SK-N-SH treated with all-trans-retinoic acid at 6 μM for 48 hours (cell line): ENCODE data around the gene CNPY4.

Experiments used
- ATAC-seq: fragments of 200-7000 bp; cut with Tn5 transposase; 3 replicates; pipeline ENCODE4 v1.9.1; 2020; ENCODE audit warnings: mild to moderate bottlenecking, moderate library complexity
- ARNTL ChIP-seq: fragments of 450-650 bp; formaldehyde crosslinking; IDR thresholded peaks from 2 replicates; pipeline ENCODE4 v1.5.0; 2020; ENCODE audit warnings: low read depth, mild to moderate bottlenecking, moderate library complexity, borderline replicate concordance
- CREB5 ChIP-seq: fragments of 250-450 bp; sonication (Bioruptor Pico); IDR thresholded peaks from 2 replicates; pipeline ENCODE4 v1.5.1; 2020; ENCODE audit warnings: low read depth, mild to moderate bottlenecking, moderate library complexity
- ISL1 ChIP-seq: fragments of 250-450 bp; sonication (Bioruptor Pico); IDR thresholded peaks from 2 replicates; pipeline ENCODE4 v2.1.2; 2022; ENCODE audit warnings: mild to moderate bottlenecking, moderate library complexity
- RARB ChIP-seq: fragments of 250-450 bp; sonication (Bioruptor Pico); IDR thresholded peaks from 2 replicates; pipeline ENCODE4 v1.8.0; 2021; ENCODE audit warnings: mild to moderate bottlenecking, moderate library complexity
- TCF4 ChIP-seq: fragments of 250-450 bp; sonication (Bioruptor Pico); IDR thresholded peaks from 2 replicates; pipeline ENCODE4 v1.8.0; 2021; ENCODE audit warnings: mild to moderate bottlenecking, moderate library complexity, borderline replicate concordance
- ZC3H10 ChIP-seq: fragments of 250-450 bp; sonication (Bioruptor Pico); IDR thresholded peaks from 2 replicates; pipeline ENCODE4 v1.5.1; 2021; ENCODE audit warnings: mild to moderate bottlenecking, moderate library complexity
- ZFP3 ChIP-seq: fragments of 250-450 bp; sonication (Bioruptor Pico); IDR thresholded peaks from 2 replicates; pipeline ENCODE4 v1.5.0; 2020; ENCODE audit warnings: mild to moderate bottlenecking, moderate library complexity
- ZFP30 ChIP-seq: fragments of 450-650 bp; formaldehyde crosslinking; IDR thresholded peaks from 2 replicates; pipeline ENCODE4 v1.5.0; 2022; ENCODE audit warnings: mild to moderate bottlenecking, moderate library complexity
- ZNF70 ChIP-seq: fragments of 450-650 bp; formaldehyde crosslinking; IDR thresholded peaks from 2 replicates; pipeline ENCODE4 v1.5.0; 2020; ENCODE audit warnings: mild to moderate bottlenecking, moderate library complexity
- ZNF8 ChIP-seq: fragments of 450-650 bp; formaldehyde crosslinking; IDR thresholded peaks from 2 replicates; pipeline ENCODE4 v1.5.0; 2020; ENCODE audit warnings: mild to moderate bottlenecking, moderate library complexity
- TF ChIP-seq, protein P1 (sequence below): fragments of 250-450 bp; sonication (Bioruptor Pico); IDR thresholded peaks from 2 replicates; pipeline ENCODE4 v1.5.0; 2020; ENCODE audit warnings: mild to moderate bottlenecking, moderate library complexity
- TF ChIP-seq, protein P2 (sequence below): fragments of 250-450 bp; sonication (Bioruptor Pico); IDR thresholded peaks from 2 replicates; pipeline ENCODE4 v1.8.0; 2020; ENCODE audit warnings: mild to moderate bottlenecking, moderate library complexity, borderline replicate concordance
- TF ChIP-seq, protein P3 (sequence below): fragments of 250-450 bp; sonication (Bioruptor Pico); IDR thresholded peaks from 2 replicates; pipeline ENCODE4 v1.5.1; 2021; ENCODE audit warnings: mild to moderate bottlenecking, moderate library complexity

Gene CNPY4

GRCh38 chr7:100122568-100122967 is 3.1 kb downstream of the CNPY4 start (continued):
- TF ChIP-seq, protein P1, sequence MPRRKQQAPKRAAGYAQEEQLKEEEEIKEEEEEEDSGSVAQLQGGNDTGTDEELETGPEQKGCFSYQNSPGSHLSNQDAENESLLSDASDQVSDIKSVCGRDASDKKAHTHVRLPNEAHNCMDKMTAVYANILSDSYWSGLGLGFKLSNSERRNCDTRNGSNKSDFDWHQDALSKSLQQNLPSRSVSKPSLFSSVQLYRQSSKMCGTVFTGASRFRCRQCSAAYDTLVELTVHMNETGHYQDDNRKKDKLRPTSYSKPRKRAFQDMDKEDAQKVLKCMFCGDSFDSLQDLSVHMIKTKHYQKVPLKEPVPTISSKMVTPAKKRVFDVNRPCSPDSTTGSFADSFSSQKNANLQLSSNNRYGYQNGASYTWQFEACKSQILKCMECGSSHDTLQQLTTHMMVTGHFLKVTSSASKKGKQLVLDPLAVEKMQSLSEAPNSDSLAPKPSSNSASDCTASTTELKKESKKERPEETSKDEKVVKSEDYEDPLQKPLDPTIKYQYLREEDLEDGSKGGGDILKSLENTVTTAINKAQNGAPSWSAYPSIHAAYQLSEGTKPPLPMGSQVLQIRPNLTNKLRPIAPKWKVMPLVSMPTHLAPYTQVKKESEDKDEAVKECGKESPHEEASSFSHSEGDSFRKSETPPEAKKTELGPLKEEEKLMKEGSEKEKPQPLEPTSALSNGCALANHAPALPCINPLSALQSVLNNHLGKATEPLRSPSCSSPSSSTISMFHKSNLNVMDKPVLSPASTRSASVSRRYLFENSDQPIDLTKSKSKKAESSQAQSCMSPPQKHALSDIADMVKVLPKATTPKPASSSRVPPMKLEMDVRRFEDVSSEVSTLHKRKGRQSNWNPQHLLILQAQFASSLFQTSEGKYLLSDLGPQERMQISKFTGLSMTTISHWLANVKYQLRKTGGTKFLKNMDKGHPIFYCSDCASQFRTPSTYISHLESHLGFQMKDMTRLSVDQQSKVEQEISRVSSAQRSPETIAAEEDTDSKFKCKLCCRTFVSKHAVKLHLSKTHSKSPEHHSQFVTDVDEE = no peak
- TF ChIP-seq RARB = no peak
- no peak for TF ChIP-seq ZNF70 (CRISPR knock-in tag)
- TF ChIP-seq ZFP3 = no peak
- TF ChIP-seq, protein P2, sequence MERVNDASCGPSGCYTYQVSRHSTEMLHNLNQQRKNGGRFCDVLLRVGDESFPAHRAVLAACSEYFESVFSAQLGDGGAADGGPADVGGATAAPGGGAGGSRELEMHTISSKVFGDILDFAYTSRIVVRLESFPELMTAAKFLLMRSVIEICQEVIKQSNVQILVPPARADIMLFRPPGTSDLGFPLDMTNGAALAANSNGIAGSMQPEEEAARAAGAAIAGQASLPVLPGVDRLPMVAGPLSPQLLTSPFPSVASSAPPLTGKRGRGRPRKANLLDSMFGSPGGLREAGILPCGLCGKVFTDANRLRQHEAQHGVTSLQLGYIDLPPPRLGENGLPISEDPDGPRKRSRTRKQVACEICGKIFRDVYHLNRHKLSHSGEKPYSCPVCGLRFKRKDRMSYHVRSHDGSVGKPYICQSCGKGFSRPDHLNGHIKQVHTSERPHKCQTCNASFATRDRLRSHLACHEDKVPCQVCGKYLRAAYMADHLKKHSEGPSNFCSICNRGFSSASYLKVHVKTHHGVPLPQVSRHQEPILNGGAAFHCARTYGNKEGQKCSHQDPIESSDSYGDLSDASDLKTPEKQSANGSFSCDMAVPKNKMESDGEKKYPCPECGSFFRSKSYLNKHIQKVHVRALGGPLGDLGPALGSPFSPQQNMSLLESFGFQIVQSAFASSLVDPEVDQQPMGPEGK (CRISPR knock-in tag) = no peak
- TF ChIP-seq ZFP30 (CRISPR knock-in tag) = no peak

DNA sequence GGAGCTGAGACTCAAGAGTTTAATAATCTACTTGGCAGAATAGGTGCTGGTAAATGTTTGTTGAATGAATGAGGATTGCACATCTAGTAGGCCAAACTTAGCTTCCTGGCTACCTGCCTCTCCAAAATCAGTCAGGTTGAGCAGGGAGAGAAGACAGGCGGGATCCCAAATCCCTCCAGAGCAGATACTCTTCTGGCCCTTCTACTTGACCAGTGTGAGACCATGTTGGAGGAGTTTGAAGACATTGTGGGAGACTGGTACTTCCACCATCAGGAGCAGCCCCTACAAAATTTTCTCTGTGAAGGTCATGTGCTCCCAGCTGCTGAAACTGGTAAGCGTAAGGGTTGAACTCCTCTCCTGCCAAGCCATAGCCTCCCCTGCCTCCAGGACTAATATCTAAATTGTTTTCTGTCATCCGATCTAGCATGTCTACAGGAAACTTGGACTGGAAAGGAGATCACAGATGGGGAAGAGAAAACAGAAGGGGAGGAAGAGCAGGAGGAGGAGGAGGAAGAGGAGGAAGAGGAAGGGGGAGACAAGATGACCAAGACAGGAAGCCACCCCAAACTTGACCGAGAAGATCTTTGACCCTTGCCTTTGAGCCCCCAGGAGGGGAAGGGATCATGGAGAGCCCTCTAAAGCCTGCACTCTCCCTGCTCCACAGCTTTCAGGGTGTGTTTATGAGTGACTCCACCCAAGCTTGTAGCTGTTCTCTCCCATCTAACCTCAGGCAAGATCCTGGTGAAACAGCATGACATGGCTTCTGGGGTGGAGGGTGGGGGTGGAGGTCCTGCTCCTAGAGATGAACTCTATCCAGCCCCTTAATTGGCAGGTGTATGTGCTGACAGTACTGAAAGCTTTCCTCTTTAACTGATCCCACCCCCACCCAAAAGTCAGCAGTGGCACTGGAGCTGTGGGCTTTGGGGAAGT is 5.1 kb downstream of the CNPY4 start:
- no peak for ATAC-seq
- TF ChIP-seq, protein P1 = no peak
- TF ChIP-seq TCF4 (CRISPR knock-in tag) (no peak), RARB (no peak), ISL1 (CRISPR knock-in tag) (no peak), ARNTL (CRISPR knock-in tag) (no peak), ZFP30 (CRISPR knock-in tag) (no peak), ZC3H10 (CRISPR knock-in tag) (no peak), ZNF8 (no peak)
- TF ChIP-seq, protein P2 (CRISPR knock-in tag) = no peak
- TF ChIP-seq, protein P3, sequence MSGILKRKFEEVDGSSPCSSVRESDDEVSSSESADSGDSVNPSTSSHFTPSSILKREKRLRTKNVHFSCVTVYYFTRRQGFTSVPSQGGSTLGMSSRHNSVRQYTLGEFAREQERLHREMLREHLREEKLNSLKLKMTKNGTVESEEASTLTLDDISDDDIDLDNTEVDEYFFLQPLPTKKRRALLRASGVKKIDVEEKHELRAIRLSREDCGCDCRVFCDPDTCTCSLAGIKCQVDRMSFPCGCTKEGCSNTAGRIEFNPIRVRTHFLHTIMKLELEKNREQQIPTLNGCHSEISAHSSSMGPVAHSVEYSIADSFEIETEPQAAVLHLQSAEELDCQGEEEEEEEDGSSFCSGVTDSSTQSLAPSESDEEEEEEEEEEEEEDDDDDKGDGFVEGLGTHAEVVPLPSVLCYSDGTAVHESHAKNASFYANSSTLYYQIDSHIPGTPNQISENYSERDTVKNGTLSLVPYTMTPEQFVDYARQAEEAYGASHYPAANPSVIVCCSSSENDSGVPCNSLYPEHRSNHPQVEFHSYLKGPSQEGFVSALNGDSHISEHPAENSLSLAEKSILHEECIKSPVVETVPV (CRISPR knock-in tag) = no peak

- peak; percentile 45 for ATAC-seq
- TF ChIP-seq, protein P3 (CRISPR knock-in tag) = no peak
- no peak for TF ChIP-seq CREB5 (CRISPR knock-in tag)
- peak; percentile 81; the same call in 1 of the 2 replicates for TF ChIP-seq ZFP3
These were observed 7.0 kb downstream of the CNPY4 start for GRCh38 chr7:100126239-100126930.
